H1 (cell line): ENCODE measurements around the gene S100A13. TPM values are rescaled to one million over a fixed set of nuclear protein-coding genes. Genes with fewer than 3 reads are reported as not detected.
A peak's percentile ranks its signal among the peaks of the same experiment; 100 is the strongest.

Experiments
- CTCF ChIA-PET: fragments of 300-600 bp; sonication (Branson Sonifier 250); formaldehyde crosslinking; loops from one replicate; lab custom pipeline; 2021; ENCODE audit not compliant: partially characterized antibody; lab: Charles Lee
- POLR2A ChIA-PET: fragments of 300-600 bp; sonication (Branson Sonifier 250); formaldehyde crosslinking; loops from one replicate; lab custom pipeline; 2021; ENCODE audit warnings: inconsistent platforms; ENCODE audit not compliant: partially characterized antibody; lab: Charles Lee
- DNase-seq, 2 experiments: peaks; one replicate each; pipeline versions ENCODE4 v3.0.0 to v3.0.0-alpha.2; 2010 to 2022; ENCODE audit warnings: low spot score in 2 of 2, low read depth in 1 of 2, mixed read lengths in 1 of 2
- FAIRE-seq: peaks from 2 replicates; lab custom pipeline; 2011; peaks lifted over from hg19 to GRCh38; lab: Jason Lieb, UNC
- H2AFZ ChIP-seq: 2 replicates; pipeline ENCODE4 v1.8.1; 2012; ENCODE audit warnings: low read length, inconsistent platforms
- H2AK5ac ChIP-seq: 2 replicates; pipeline ENCODE4 v1.6.1; 2013; ENCODE audit warnings: low read depth, low read length
- H2BK120ac ChIP-seq: replicated peaks from 2 replicates; pipeline ENCODE3; 2013; ENCODE audit warnings: low read depth, low read length, inconsistent platforms
- H2BK12ac ChIP-seq: 2 replicates; pipeline ENCODE4 v1.6.1; 2013; ENCODE audit warnings: low read depth, low read length
- H2BK15ac ChIP-seq: 2 replicates; pipeline ENCODE4 v1.6.1; 2013; ENCODE audit warnings: low read length
- H2BK20ac ChIP-seq: 2 replicates; pipeline ENCODE4 v1.6.1; 2013; ENCODE audit warnings: low read length
- H2BK5ac ChIP-seq: 2 replicates; pipeline ENCODE4 v1.6.1; 2013; ENCODE audit warnings: low read depth, low read length
- H3K14ac ChIP-seq: 2 replicates; pipeline ENCODE4 v1.6.1; 2013; ENCODE audit warnings: inconsistent platforms; ENCODE audit not compliant: insufficient read length
- H3K18ac ChIP-seq: 2 replicates; pipeline ENCODE4 v1.6.1; 2013; ENCODE audit warnings: low read length; ENCODE audit errors: extremely low read depth
- H3K23ac ChIP-seq: 2 replicates; pipeline ENCODE4 v1.6.1; 2013; ENCODE audit warnings: inconsistent platforms; ENCODE audit not compliant: insufficient read length
- H3K23me2 ChIP-seq: 2 replicates; pipeline ENCODE4 v1.6.1; 2013; ENCODE audit warnings: low read depth, low read length
- H3K27ac ChIP-seq: 2 replicates; pipeline ENCODE4 v1.6.1; 2011; ENCODE audit warnings: low read depth, low read length, inconsistent platforms
- H3K27me3 ChIP-seq, 4 experiments: replicated peaks in 1 of 4; 1 replicate in 1 of 4; 2 replicates in 3 of 4; pipeline versions ENCODE4 v1.6.1 to v1.8.1; 2011 to 2013; ENCODE audit warnings: low read length in 3 of 4, mild to moderate bottlenecking in 3 of 4, inconsistent platforms in 2 of 4, mixed read lengths in 2 of 4, moderate library complexity in 1 of 4; ENCODE audit not compliant: control insufficient read depth in 3 of 4, insufficient read depth in 3 of 4; ENCODE audit errors: extremely low read depth in 1 of 4
- H3K36me3 ChIP-seq, 4 experiments: 2 replicates each; pipeline versions ENCODE4 v1.6.1 to v1.8.1; 2011 to 2013; ENCODE audit warnings: mild to moderate bottlenecking in 4 of 4, low read length in 3 of 4, moderate library complexity in 2 of 4, control low read depth in 1 of 4, inconsistent platforms in 1 of 4; ENCODE audit not compliant: insufficient read depth in 4 of 4, control insufficient read depth in 2 of 4
- H3K4ac ChIP-seq: replicated peaks from 2 replicates; pipeline ENCODE3; 2013; ENCODE audit warnings: low read length, low read depth, mixed read lengths, inconsistent platforms; ENCODE audit not compliant: insufficient read length
- H3K4me1 ChIP-seq, 4 experiments: replicated peaks in 1 of 4; 1 replicate in 1 of 4; 2 replicates in 3 of 4; pipeline versions ENCODE4 v1.6.1 to v1.8.1; 2011 to 2013; ENCODE audit warnings: low read length in 3 of 4, inconsistent platforms in 2 of 4, mixed read lengths in 1 of 4; ENCODE audit not compliant: insufficient read depth in 4 of 4, control insufficient read depth in 3 of 4
- H3K4me2 ChIP-seq, 2 experiments: 2 replicates each; pipeline versions ENCODE4 v1.6.1 to v1.8.1; 2011 to 2013; ENCODE audit warnings: low read depth in 2 of 2, low read length in 2 of 2, control low read depth in 1 of 2, inconsistent platforms in 1 of 2, mild to moderate bottlenecking in 1 of 2; ENCODE audit not compliant: insufficient read depth in 1 of 2
- H3K4me3 ChIP-seq, 4 experiments: fragments of 200-600, 300-600 bp in 1 of 4; sonication (generic), shearing (Covaris generic), sonication (Bioruptor Twin) in 1 of 4; 2 replicates each; pipeline versions ENCODE4 v1.5.1 to v1.8.1; 2011 to 2016; ENCODE audit warnings: low read length in 4 of 4, low read depth in 3 of 4, control low read depth in 2 of 4, inconsistent platforms in 2 of 4, mild to moderate bottlenecking in 2 of 4, mixed read lengths in 1 of 4, moderate library complexity in 1 of 4; ENCODE audit not compliant: insufficient read depth in 2 of 4; ENCODE audit errors: extremely low read depth in 1 of 4
- H3K56ac ChIP-seq: replicated peaks from 2 replicates; pipeline ENCODE3; 2013; ENCODE audit warnings: low read depth, mild to moderate bottlenecking, mixed read lengths, low read length, inconsistent platforms; ENCODE audit not compliant: insufficient read length
- H3K79me1 ChIP-seq: 2 replicates; pipeline ENCODE4 v1.6.1; 2013; ENCODE audit warnings: low read depth, low read length, control low read depth
- H3K79me2 ChIP-seq, 2 experiments: 2 replicates each; pipeline versions ENCODE4 v1.6.1 to v1.8.1; 2012 to 2013; ENCODE audit warnings: low read length in 2 of 2, mild to moderate bottlenecking in 2 of 2, inconsistent platforms in 1 of 2; ENCODE audit not compliant: insufficient read depth in 2 of 2, control insufficient read depth in 1 of 2
- H3K9ac ChIP-seq, 4 experiments: replicated peaks in 1 of 4; 1 replicate in 1 of 4; 2 replicates in 3 of 4; pipeline versions ENCODE4 v1.6.1 to v1.8.1; 2011 to 2013; ENCODE audit warnings: low read depth in 3 of 4, low read length in 3 of 4, control low read depth in 2 of 4, mild to moderate bottlenecking in 2 of 4, moderate library complexity in 2 of 4, inconsistent platforms in 1 of 4; ENCODE audit errors: extremely low read depth in 1 of 4
- H3K9me3 ChIP-seq, 2 experiments: 2 replicates each; pipeline versions ENCODE4 v1.6.1 to v1.8.1; 2012 to 2013; ENCODE audit warnings: mild to moderate bottlenecking in 2 of 2, moderate library complexity in 2 of 2, control low read depth in 1 of 2, inconsistent platforms in 1 of 2, low read depth in 1 of 2, low read length in 1 of 2, mixed read lengths in 1 of 2; ENCODE audit not compliant: insufficient read depth in 2 of 2
- H4K20me1 ChIP-seq, 2 experiments: replicated peaks in 1 of 2; 2 replicates each; pipeline versions ENCODE3 to v1.8.1; 2011 to 2013; ENCODE audit warnings: inconsistent platforms in 2 of 2, low read length in 2 of 2, mild to moderate bottlenecking in 1 of 2; ENCODE audit not compliant: insufficient read depth in 2 of 2, control insufficient read depth in 1 of 2
- H4K5ac ChIP-seq: 2 replicates; pipeline ENCODE4 v1.6.1; 2013; ENCODE audit warnings: low read length, low read depth, mixed read lengths, inconsistent platforms; ENCODE audit not compliant: insufficient read length
- H4K8ac ChIP-seq: 2 replicates; pipeline ENCODE4 v1.8.0; 2013; ENCODE audit warnings: mild to moderate bottlenecking, moderate library complexity, low read length, inconsistent platforms; ENCODE audit not compliant: insufficient read depth; ENCODE audit errors: extremely low read depth
- H4K91ac ChIP-seq: replicated peaks from 2 replicates; pipeline ENCODE3; 2013; ENCODE audit warnings: low read length, mixed read lengths, inconsistent platforms; ENCODE audit not compliant: insufficient read length
- BACH1 ChIP-seq: IDR thresholded peaks from 2 replicates; pipeline ENCODE4 v1.6.1; 2012; ENCODE audit warnings: low read length, improper control_type of control experiment
- SIRT6 ChIP-seq: IDR thresholded peaks from one replicate; pipeline ENCODE4 v1.7.1; 2012; ENCODE audit warnings: low read length, inconsistent platforms
- ZNF274 ChIP-seq: IDR thresholded peaks from 2 replicates; pipeline ENCODE4 v1.7.0; 2012; ENCODE audit warnings: low read length, borderline replicate concordance; ENCODE audit errors: extremely low read depth
- WGBS, 2 experiments: shearing (Covaris generic) in 1 of 2; methylation state at CpG; one replicate each; pipeline versions ENCODE4 v1.1.6 to v1.1.7; 2013 to 2015; ENCODE audit warnings: low lambda C conversion rate in 2 of 2, mixed read lengths in 2 of 2, inconsistent platforms in 1 of 2, low coverage in 1 of 2, missing lambda C conversion rate in 1 of 2; ENCODE audit not compliant: insufficient replicate concordance in 2 of 2, insufficient coverage in 1 of 2, insufficient read length in 1 of 2; ENCODE audit errors: extremely low coverage in 1 of 2, missing lambda C conversion rate in 1 of 2; 5-methylcytosine and 5-hydroxymethylcytosine counted together
- polyA plus RNA-seq, 7 experiments: library from polyadenylated mRNA; depleted of rRNA in 3 of 7; stranded (reverse) in 5 of 7; unstranded in 2 of 7; fragments of >200 nt in 5 of 7; fragments of 200-250 nt in 2 of 7; gene quantifications; 1 replicate in 5 of 7; 2 replicates in 1 of 7; 4 replicates in 1 of 7; pipeline versions ENCODE4 v1.2.1 to v1.2.3, GENCODE V29; 2011 to 2013; ENCODE audit warnings: missing spikeins in 2 of 7, mixed read lengths in 2 of 7
- total RNA-seq: library from RNA; stranded (reverse); fragmentation: NEBNext Ultra II Directional; extraction: Animal tissue kit (Norgen Biotek cat#: 25700); gene quantifications from 2 replicates; pipeline ENCODE4 v1.2.1, GENCODE V29; 2021

Gene S100A13
- total and polyA plus RNA-seq, 2 of the 8 experiments (the other 6 are each of a cell fraction or from before 2014, with no cell fraction given) = 63.6 to 127 TPM

DNA sequence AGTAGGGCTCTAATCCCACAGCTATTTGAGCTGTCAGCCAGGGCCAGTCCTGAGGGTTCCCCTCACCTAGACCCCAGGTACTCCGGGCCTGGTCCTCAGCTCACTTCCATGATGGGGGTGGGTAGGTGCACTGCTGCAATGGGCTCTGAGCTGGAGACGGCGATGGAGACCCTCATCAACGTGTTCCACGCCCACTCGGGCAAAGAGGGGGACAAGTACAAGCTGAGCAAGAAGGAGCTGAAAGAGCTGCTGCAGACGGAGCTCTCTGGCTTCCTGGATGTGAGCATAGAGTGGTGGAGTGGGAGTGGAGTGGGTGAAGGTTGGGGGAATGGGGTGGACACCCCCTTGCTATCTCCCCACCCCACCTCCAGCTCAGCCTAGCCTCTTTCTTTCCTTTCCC is 3.1 kb upstream of the S100A13 start:
- no peak overlapping the region for H4K91ac ChIP-seq
- TF ChIP-seq BACH1 (no peak), ZNF274 (no peak), SIRT6 (no peak)

More for the DNA sequence above, 3.1 kb upstream of the S100A13 start:
- Histone ChIP-seq H3K36me3 (peaks cover 0 to 2% (median 0%) of the 10 kb centered on the region in 4 experiments; a peak in 2 of 8 replicates), H3K4me1 (peaks cover 0 to 16% (median 11%) of the 10 kb centered on the region in 4 experiments; a peak in 6 of 7 replicates), H2BK15ac (peak overlapping the region; percentile 32; the same call in 1 of the 2 replicates), H3K23ac (no peak overlapping the region), H2BK120ac (no peak overlapping the region), H2BK12ac (no peak overlapping the region), H3K23me2 (peaks cover 7% of the 10 kb centered on the region), H3K9me3 (no peaks in the 10 kb centered on the region), H3K9ac (no peak overlapping the region), H3K14ac (no peak overlapping the region), H3K4me2 (no peak overlapping the region), H3K18ac (no peak overlapping the region), H2BK20ac (no peak overlapping the region), H4K8ac (no peak overlapping the region; the same call in 1 of the 2 replicates), H4K5ac (no peak overlapping the region), H4K20me1 (no peaks in the 10 kb centered on the region), H2AK5ac (no peak overlapping the region), H3K56ac (no peak overlapping the region), H3K27ac (no peak overlapping the region), H2AFZ (no peak overlapping the region), H3K79me1 (no peaks in the 10 kb centered on the region), H2BK5ac (no peak overlapping the region), H3K79me2 (peaks cover 0 to 10% of the 10 kb centered on the region in 2 experiments; a peak in 3 of 4 replicates), H3K4me3 (no peak overlapping the region), H3K27me3 (no peaks in the 10 kb centered on the region), H3K4ac (no peak overlapping the region)
- WGBS, 2 experiments = 83% methylated on average over 7 of the region's 7 CpGs; no CpG with 5 or more reads in 1 of the 2 experiments
- no peak for DNase-seq
- FAIRE-seq = no peak
- ChIA-PET POLR2A (interaction anchor here (0.6 to 15.6 kb wide), 6 partner anchors 9 to 360 kb away, joined by 3 to 261 read pairs (median 4); partner anchors contain the start of genes RPS27, S100A14 and S100A16), CTCF (interaction anchor here (0.8 to 10.2 kb wide), 14 partner anchors 9 to 142 kb away, joined by 3 to 115 read pairs (median 11); partner anchors contain the start of genes S100A14, S100A16 and S100A6)
